SKM-1 (cell line): ENCODE data around the gene CSAD.
"Not testable (repeated sequence)": the region's sequence is repeated elsewhere in the genome, so short reads cannot be mapped to it uniquely, and the experiment has no call there.

Source experiments
- DNase-seq: peaks from one replicate; lab custom pipeline; 2025; ENCODE audit not compliant: unreplicated experiment; lab: John Stamatoyannopoulos, UW

CSAD gene

GRCh38 chr12:53218551-53219291 lies 38.0 kb upstream of the CSAD start:
- DNase-seq = no peak

- DNase-seq = no peak
Measured at GRCh38 chr12:53217931-53218307, 37.2 kb upstream of the CSAD start.

DNA sequence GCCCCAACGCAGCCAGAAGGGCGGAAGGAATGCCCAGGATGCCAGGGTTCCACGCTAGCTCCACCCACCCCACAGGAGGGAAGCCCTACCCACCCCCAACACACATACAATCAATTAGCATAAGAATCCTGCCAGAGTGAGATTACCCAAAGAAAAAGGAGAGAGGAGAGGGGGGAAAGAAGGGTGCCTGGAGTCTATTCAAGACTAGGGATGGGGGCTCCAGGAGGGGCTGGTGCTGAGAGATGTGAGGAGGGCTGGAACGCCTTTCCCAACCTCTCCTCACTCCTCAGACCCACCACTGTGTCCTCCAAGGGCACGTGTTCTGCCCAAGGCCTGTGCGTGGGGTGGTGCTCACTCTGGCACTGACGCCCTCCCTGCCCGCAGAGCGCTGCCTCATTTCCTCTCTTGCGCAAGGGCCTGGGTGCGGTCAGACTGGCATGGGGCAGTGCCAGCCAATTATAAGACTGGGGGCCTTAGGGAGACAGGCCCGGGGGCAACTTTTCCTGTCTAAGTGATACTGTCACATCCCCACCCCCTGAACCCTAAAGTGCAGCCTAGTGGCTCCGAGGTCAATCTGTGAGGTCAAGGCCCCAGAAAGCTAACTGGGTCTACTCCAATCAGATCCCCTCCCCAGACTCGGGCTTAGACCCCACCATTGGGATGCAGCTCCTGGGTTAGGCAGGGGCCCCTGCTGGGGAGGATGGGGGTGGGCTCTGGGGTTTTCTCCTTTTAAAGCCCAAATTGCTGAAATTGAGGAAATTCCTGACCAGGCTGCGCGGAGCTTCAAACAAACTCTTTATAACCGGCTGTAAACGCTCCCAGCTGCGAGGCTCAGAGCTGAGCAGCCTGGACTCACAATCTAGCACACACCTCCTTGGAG lies 36.6 kb upstream of the CSAD start:
- DNase-seq = no peak

- no peak for DNase-seq
Measured at GRCh38 chr12:53215497-53215896, 34.8 kb upstream of the CSAD start.

GRCh38 chr12:53214687-53215455 lies 34.1 kb upstream of the CSAD start:
- DNase-seq = no peak

DNA sequence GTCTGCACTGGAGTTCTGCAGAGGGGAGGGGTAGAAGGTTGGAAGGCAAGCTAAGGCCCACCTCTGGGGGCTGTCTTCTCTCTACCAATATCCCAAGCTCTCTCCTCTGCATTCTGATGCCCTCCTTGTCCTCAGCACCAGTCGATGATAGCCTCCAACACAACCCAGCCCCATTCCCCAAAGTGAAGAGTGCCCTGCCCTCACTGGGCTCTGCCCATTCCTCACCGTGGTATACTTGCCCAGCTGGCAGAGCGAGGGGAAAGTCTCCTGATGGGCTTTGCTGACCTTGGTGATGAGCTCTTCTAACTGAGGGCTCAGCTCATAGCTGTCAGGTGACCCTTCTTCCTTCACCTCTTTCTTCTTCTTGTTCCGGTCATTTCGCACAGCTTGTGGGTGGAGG lies 33.5 kb upstream of the CSAD start:
- no peak for DNase-seq

GRCh38 chr12:53213348-53213747 lies 32.6 kb upstream of the CSAD start:
- DNase-seq = peak; percentile 40

DNA sequence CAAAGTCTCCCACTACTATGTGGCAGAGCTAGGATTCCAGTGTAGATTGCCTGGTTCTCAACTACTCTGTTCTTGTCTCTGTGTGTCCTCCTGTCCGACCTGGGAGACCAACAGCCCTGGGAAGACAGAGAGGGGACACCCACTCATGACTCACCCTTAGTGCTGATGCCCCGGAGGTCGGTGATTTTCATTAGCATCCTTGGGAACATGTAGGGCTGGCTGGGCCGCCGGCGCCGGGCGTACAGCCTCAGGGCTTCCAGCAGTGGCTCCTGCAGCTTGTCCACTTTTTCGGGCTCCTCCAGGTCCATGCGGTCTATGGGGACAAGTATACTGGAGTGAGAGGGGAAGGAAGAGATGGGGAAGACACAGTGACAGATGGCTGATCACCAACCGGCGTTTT lies 32.2 kb upstream of the CSAD start:
- DNase-seq = no peak

DNA sequence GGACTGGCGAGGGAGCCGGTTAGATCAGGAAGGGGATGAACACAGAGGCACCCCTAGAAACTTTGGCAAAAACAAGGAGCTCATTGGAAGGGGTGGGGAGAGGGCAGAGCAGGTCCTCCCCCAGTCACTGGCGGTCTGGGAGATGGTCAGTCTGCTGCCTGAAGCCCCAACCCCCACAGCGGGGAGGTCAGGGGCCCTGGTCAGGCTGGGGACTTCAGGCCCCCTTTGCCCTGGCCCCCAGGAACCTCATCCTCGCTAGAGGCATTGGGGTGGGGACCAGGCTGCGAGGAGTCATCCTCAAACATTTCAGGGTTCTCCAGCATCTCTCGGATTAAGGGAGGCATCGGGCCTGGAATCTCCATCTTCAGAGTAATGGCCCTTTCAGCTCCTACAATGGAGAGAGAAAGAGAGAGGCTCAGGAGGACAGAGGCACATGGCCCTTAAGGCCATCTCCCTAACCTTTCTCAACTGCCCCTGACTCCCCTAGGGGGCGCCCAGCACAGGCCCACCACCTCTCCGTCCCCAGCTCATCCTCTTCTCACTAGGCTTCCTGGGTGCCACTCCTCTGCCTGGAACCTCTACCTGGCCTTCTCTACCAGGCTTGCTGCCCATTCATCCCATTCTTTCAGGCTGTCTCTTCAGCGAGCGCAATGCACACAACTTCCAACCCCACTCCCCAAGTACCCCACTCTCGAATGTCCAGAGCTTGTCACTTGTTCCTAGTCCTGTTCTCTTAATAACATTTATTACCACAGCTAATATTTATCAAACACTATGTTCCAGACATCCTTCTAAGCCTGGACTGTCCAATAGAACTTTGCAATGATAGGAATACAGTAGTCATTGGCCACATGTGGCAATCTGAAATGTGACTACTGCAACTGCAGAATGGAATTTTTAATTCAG lies 31.0 kb upstream of the CSAD start:
- DNase-seq = no peak

- DNase-seq = no peak
Measured at GRCh38 chr12:53210843-53211242, 30.1 kb upstream of the CSAD start.

GRCh38 chr12:53208877-53209463 lies 28.2 kb upstream of the CSAD start:
- peak; percentile 24 for DNase-seq

GRCh38 chr12:53208435-53208834 lies 27.7 kb upstream of the CSAD start:
- no peak for DNase-seq

- no peak for DNase-seq
Measured at GRCh38 chr12:53207042-53207441, 26.3 kb upstream of the CSAD start, which contains the start of gene ITGB7. ITGB7 (minus strand) TSS chr12:53207251; CDS start chr12:53200443, 6,808 bp downstream.

- DNase-seq = peak; percentile 16
Measured at GRCh38 chr12:53205747-53206419, 25.2 kb upstream of the CSAD start.

GRCh38 chr12:53204351-53204750 lies 23.6 kb upstream of the CSAD start:
- DNase-seq = no peak

DNA sequence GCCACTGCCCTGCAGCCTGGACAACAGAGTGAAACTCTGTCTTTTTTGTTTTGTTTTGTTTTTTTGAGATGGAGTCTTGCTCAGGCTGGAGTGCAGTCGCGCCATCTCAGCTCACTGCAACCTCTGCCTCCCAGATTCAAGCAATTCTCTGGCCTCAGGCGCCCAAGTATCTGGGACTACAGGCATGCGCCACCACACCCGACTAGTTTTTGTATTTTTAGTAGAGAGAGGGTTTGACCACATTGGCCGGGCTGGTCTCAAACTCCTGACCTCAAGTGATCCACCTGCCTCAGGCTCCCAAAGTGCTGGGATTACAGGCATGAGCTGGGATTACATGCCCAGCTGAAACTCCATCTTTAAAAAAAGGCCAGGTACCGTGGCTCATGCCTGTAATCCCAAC lies 21.6 kb upstream of the CSAD start:
- DNase-seq = not testable (repeated sequence)

- no peak for DNase-seq
Measured at GRCh38 chr12:53201639-53202038, 20.9 kb upstream of the CSAD start.

GRCh38 chr12:53201177-53201541 lies 20.4 kb upstream of the CSAD start:
- no peak for DNase-seq

DNA sequence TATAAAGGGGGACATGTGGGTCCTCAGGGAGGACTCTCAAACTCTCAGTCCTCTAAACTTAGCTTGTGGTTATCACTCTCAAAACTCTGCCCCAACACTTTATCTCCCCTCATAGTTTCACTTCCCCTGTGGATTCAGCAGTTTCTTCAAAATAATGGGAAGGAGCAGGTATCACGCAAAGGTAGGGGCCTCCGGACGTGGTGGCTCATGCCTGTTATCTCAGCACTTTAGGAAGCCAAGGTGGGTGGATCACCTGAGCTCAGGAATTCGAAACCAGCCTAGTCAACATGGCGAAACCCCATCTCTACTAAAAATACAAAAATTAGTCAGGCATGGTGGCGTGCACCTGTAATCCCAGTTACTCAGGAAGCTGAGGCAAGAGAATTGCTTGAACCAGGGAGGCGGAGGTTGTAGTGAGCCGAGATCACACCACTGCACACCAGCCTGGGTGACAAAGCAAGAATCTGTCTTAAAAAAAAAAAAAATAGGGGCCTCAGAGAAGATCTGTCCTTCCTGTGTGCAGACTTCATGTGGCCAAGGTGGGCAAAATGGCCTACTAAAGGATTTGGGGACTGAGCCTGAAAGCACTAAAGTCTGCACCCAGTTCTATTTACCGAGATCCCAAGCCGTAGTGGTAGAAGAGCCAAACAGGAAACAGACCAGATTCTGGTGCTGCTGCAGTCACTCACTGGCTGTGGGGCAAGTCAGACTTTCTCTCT lies 19.9 kb upstream of the CSAD start:
- DNase-seq = no peak
